Activated CD8-positive, alpha-beta memory T cell treated with anti-CD3 and anti-CD28 coated beads, Interleukin-2, amount 50 U/mL, for 24 hours (primary cell): Measurements from ENCODE around the gene HTR5A.
A peak's percentile ranks its signal among the peaks of the same experiment; 100 is the strongest.

Experiments used
- DNase-seq: peaks from one replicate; pipeline ENCODE4 v3.0.0-alpha.2; 2020; ENCODE audit errors: extremely low read depth

The HTR5A gene

DNA sequence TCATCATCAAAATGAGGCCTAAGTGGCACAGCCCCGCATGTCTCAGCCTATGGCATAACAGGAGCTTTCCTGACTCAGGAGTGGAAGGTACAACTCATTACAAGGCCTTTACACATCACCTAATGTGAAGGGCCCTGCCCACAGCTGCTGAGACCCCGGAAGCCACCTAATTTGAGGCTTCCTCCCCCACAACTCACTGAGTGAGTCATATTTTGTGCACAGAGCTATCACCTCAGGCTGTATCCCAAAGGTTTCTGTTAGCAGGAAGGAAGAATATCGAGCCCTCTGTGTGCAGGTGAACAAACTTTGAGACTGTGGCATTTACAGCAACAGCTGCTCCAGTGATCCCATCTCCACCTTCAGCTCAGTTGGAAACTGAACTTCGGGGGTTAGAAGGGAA is 20.6 kb downstream of the HTR5A start:
- DNase-seq = peak; percentile 1

DNA sequence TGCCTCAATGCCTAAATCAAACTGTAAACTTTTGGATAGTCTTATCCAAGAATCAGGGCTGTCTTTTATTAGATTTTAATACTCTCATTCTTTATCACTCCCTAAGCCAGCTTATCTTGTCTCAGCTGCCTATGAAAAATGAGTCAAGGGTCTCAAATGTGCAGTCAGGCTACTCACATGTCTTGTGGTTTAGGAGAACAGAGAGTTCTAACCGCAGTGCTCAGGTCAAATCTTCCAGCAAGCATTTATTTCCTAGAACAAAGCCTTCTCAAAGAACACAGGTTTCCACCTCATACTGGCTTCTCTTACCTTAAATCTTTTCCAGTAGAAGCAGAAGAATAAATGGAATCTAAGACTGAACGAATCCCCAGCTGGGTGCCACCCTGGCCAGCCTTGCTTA is 23.5 kb downstream of the HTR5A start:
- no peak for DNase-seq

DNA sequence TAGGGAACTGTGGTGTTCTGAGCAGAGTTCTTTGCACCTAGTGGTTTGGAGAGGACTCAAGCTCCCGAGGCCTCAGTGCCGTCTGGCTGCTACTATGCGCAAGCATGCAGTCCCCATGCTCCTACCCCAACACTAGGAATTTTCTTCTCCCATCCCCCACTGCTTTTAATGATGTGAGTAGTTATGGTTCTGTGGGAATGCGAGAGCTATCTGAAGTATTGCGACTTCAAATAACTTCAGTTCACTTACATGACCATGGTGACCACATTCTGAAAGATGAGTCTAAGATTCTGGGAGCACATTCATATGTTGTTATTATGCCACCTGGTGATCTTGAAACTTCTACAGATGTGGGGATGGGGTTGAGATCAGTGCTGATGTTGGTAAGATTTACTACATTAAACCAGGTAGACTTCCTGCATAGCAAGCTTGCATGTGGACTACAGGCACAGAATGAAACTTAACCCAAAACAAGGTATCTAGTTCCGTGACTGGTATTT is 24.6 kb downstream of the HTR5A start:
- no peak for DNase-seq

DNA sequence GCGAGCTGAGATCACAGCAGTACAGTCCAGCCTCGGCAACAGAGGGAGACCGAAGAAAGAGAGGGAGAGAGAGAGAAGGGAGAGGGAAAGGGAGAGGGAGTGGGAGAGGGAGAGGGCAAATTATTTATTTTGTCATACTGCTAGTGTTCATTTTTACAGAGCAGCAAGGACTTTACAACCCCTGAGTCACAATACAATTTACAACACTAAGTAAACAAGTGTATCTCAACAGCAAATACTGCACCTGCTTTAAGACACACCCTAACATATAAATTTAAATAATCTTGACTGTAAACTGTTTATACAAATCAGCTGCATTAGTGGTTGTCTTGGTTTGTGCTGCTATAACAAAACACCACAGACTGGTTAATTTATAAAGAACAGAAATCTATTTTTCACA is 27.2 kb downstream of the HTR5A start:
- no peak for DNase-seq

DNA sequence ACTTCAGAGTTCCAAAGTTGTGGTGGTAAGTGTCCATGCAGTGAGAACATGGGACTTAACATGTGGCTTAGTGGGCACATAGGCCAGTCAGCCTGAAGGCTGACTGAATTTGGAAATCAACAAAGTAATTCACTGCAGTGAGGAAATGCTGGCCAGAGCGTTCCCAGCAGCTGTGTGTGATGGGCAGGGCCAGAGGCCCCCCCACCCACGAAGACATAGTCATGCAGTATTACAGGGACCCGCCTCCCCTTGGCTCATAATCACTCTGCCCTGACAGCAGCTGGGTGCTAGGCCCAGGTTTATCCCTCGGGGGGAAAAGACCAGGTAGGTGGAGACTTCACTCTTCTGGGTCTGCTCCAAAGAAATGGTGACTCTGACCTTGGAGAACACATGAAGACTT is 33.7 kb downstream of the HTR5A start:
- DNase-seq = no peak

DNA sequence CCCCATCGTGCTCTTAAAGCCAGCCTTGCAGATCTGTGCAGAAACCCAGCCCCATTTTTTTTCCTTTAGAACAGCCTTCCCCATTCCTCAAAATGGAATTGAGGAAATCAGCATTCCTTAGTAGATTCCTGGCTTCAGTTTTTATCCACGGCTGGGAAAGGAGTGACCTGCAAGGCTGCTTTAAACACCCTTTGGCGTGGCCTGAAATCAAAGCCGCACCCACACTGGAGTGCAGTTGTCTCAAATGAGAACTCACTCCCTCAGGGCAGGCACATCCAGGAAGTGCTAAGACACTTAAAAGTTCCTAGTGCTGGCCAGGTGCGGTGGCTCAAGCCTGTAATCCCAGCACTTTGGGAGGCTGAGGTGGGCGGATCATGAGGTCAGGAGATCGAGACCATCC is 34.8 kb downstream of the HTR5A start:
- DNase-seq = no peak

DNA sequence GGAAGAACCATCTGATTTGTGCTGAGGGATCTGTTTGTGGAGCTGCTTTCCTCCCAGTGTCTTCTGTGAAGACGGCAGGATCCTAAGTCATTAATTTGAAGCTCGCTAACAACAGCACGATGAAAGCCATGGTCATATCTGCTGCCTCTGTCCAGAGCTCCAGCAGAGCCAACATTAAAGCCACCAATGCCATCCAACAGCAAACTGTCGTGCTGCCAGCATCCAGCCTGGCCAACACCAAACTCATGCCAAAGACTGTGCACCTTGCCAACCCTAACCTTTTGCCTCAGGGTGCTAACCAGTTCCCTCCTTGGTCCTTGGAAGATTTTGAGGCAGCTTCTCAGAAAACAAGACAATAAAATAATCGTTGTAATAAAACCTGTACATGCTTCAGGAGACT is 36.2 kb downstream of the HTR5A start:
- no peak for DNase-seq

DNA sequence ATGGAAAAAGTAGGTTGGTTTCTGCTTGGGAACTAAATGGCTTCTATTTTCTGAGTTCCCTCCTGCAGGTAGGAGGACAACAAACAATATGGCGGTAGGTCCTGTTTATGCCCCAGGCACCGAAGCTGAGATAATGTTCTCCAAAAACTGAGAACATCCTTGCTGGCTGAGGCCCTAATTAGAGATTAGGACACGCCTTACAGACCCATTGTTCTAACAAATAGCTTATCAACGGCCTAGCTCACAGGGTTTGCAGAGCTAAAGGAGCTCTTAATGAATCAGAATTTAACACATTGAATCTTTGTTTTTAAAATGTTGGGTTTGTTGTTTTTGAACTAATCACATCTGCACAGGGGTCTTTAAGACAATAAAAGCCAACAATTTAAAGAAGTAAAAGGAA is 37.0 kb downstream of the HTR5A start:
- DNase-seq = no peak

DNA sequence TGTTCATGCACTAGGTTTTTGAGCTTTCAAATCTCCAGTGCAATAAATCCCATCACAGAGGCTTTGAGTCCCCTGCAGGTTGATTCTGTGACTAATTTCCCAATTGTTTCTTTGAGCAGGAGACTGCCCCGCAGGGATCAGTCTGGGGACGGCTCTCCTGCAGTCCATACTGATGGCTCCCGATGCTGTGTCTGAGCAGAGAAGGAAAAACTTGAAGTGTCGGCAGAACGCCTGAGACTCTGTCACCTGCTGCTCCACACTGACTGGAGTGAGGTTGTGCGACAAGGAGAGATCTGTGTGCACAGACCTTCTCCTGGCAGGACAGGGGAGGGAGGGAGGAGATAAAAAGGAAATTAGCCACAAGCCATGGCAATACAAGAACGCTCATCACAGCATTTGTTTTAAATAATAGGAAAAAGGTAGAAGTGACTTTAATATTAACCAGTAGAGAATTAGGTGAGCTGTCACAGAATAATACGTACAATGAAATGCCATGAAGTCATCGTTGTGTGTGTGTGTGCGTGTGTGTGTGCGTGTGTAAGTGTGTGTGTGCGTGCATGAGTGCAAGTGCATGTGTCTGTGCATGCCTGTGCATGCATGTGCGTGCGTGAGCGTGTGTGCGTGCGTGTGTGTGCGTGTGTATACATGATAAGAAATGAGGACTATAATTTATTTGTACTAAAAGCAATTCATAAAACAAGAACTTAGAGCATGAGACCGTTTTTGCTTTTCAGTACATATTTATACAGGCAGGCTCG is 38.2 kb downstream of the HTR5A start:
- DNase-seq = no peak

DNA sequence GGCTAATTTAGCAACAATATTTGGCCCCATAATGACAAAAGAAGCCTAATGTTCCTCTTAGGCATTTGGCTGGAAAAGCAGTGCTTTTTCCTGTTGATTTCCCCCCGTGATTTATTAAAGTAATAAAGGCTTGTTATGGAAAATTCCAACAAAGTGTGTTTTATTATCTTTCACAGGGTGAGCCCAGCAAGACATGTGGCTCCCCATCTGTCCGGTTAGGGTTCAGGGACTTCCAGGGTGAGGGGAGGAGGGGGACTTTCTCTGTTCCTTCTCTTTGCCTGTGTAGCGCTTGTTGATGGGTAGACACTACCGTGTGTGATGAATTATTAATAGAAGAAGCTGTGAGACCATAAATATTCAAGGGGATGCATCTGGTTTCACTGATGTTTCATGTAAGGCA is 39.0 kb downstream of the HTR5A start:
- DNase-seq = no peak

DNA sequence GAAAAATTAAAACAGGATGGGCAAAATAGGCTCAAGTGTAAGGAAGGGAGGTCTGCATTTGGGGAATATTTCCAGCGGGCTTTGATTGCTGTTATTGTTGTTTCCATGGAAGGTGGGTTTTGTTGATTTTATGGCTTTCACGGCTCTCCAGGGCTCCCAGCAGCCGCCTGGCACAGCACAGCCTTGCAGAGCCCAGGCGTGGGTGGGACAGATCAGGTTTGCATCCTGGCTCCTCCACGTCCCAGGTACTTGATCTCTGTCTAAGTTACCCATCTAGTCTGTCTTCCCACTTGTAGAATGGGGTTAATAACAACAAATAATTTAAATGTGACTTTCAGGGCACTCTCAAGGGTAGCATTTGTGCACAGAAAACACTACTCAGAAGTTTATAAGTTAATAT is 45.2 kb downstream of the HTR5A start:
- no peak for DNase-seq

DNA sequence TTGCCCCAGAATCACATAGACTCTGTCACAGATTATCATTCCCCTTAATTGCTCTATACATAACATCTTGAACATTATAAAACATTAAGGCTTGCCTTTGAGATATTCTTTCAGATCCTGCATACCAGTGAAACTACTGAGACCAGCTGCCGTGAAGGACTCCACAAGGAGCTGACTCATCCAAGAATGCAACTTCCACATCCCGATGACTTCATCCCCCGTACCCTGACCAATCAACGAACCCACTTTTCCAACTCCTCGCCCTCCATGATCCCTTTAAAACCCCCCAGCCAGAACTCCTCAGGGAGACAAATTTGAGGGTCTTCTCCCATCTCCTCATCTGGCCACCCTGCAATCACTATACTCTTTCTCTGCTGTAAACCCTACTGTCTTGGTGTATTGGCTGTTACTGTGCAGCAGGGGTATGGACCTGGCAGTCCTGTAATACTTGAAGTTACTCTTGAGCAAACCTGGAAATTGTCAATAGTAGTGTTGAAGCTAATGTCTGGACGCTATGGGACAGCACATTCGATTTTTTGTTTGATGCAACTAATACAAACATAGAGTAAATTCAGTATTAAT is 49.8 kb downstream of the HTR5A start:
- DNase-seq = no peak

DNA sequence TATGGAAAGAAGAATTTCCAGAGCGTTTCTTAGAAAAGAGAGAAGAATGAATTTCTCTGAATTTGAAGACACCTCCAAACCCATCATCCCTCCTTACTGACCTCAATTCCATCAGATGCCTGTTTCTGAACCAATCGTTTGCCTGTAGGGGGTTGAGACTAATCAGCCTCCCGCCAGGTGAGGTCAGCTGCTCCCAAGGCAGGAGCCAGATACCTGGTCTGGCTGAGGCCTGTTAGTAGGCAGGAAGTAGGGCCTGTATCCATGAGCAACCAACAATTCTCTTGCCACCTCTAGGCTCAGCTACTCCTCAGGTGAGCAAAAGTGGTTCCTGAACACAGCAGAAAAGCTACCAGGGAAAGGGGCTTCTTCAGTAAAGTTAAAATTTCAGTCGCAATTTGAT is 50.3 kb downstream of the HTR5A start:
- no peak for DNase-seq

DNA sequence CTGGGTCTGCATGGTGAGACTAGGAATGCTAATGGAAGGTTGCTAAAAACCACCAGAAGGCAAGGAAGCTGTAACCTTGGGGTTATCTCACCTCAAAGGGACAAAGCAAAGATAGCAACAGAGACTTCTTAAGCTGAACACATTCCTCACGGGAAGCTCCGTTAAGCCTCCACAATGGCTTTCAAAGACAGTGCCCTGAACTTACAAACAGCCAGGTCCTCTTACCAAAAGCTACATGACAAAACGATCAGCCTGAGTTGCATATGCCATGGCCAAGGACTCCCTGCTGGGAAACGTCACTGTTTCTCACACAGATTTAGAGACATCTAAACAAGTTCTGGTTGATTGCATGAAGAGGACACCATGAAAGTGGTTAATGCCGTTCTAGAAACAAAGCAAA is 52.7 kb downstream of the HTR5A start:
- DNase-seq = no peak

DNA sequence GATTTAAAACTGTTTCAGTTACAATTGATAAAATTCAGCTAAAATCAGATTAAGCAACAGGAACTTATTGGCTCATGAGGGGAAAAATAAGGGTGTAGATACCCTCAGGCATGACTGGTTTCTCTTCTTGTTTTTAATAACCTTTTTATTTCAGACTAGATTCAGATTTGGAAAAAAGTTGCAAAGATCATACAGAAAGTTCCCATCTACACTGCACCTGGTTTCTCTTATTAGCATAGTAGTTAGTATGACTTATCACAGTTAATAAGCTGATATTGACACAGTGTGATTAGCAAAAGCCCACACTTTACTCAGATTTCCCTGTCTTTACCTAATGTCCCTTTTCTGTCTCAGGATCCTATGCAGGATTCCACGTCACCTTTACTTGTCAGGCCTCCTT is 53.3 kb downstream of the HTR5A start:
- DNase-seq = no peak

DNA sequence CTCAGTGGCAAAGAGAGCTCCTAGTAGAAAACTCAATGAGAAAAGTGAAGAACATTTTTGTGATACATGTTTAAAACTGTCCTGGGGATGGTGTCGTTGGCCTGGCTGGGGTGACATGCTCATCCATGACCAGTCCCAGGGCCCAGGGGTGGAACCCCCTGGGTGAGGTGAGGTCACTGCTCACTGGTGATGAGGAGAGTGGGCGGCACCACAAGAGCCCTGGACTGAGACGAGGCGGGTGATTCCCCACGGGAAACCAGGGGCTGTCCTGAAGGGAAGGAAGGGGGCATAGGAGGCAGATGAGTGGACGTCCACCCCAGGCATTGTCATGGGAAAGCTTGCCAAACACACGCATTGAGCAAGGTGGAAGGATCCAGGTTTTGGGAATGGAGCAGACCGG is 54.6 kb downstream of the HTR5A start:
- DNase-seq = no peak

DNA sequence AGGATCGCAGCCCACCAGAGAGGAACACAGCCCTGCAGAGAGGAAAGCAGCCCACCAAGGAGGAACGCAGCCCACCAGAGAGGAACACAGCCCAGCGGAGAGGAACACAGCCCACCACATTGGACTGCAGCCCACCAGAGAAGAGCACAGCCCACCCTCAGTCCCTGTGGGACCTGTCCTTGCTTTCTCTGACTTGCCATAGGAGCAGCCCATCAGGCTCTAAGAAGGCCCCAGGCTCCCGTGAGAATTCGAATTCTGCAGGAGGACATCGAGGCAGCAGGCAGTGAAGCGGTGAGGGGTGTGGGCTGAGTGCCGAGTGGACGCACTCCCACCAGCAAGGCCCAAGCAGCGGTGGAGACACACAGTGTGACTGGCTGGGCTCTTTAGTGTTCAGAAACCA is 59.1 kb downstream of the HTR5A start:
- DNase-seq = no peak

DNA sequence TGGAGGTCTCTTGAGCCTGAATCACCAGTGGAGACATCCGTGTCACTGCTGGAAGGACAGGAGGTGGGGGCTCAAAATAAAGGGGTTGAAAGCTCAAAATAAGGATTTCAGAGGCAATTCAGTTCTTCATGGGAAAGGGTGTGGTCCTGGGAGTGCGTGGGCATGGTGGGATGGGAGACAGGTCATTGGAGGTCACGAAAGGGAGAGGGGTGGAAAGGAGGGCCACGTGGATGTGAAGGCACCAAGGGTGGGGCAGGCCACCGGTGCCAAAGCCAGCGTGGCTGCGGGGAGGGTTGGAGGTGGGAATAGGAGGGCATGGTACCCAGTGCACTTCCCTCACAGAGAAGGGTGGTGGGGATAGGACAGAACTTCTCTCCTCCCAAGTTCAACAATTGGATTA is 59.7 kb downstream of the HTR5A start:
- no peak for DNase-seq

DNA sequence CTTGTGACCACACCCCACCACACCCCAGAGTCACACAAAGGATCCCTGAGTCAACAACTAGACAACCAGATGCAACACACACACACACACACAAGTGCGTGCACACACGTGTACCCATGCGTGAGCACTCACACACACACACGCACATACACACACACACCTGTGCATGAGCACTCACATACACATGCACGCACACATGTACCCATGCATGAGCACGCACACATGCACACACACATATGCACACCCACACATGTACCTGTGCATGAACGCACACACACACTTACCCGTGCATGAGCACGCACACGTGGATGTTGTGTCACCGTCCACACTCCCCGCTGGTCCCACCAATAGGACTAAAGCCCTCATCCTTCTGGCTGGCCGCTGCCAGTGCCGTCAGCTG is 60.4 kb downstream of the HTR5A start:
- DNase-seq = no peak

DNA sequence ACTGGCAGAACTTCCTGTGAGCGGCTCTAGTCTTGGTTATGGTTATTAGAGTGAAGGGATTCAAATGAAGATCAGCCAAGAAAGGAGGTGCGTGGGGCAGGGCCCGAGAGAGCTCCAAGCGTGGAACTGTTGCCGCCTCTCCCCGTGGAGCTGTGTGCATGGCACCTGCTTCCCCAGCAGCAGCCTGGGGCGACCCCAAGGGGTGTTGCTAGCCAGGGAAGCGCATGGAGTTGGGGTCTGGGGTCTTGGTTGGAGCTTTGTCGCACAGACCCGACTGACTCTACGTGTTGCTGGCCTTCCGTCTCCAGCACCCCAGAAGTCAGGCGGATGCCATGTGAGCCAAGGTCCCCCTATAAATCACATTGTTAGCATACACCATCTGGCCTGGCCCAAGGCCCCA is 61.0 kb downstream of the HTR5A start:
- no peak for DNase-seq

DNA sequence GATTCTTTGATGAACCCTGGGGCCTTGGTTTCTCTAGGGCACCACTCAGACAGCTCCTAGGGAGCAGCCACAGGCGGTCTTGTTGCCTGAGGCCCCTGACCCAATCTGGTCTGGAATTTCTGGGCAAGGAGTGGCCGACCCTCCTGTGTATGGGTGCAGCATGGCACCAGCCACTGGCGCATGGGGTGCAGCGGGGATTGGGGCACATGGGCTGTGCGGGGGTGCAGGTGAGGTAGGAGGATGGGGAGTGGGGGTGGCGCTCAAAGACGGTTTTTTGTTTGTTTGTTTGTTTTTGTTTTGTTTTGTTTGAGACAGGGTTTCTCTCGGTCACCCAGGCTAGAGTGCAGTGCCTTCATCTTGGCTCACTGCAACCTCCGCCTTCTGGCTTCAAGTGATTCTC is 62.3 kb downstream of the HTR5A start:
- no peak for DNase-seq

DNA sequence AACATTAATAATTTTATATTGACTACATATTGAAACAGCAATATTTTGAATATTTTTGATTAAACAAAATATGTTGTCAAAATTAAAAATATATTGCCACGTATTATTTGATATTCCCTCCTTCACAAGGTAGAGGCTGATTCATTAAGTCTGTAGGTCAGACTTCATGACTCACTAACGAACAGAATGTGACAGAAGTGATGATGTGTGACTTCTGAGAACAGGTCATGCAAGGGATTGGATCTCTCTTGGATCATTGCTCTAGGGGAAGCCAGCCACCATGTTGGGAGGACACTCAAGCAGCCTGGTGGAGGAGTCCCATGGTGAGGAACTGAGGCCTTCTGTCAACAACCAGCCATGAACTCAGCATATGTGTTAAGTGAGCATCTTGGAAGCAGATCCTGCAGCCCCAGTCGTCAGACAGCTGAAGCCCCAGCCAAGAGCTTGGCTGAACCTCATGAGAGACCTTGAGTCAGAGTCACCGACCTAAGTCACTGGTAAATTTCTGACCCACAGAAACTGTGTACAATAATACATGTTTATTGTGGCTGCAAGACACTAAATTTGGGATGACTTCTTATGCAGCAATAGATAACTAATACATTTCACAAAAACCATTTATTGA is 66.6 kb downstream of the HTR5A start:
- DNase-seq = no peak
